Naive thymus-derived CD4-positive, alpha-beta T cell (primary cell): ENCODE measurements around the gene HMGB2. TPM values are rescaled to one million over a fixed set of nuclear protein-coding genes. Genes with fewer than 3 reads are reported as not detected.

Source experiments
- ATAC-seq: fragments of 150-1000 bp; cut with Tn5 transposase; 2 replicates; pipeline ENCODE4 v1.10.0; 2021; ENCODE audit warnings: mild to moderate bottlenecking, moderate library complexity
- CTCF ChIA-PET: fragments of 350-600 bp; sonication (Branson Sonifier 250); formaldehyde crosslinking; loops from one replicate; lab custom pipeline; 2021; ENCODE audit warnings: antibody characterized with exemption; lab: Charles Lee
- POLR2A ChIA-PET: fragments of 350-600 bp; sonication (Branson Sonifier 250); formaldehyde crosslinking; loops from one replicate; lab custom pipeline; 2021; ENCODE audit warnings: antibody characterized with exemption, inconsistent platforms; lab: Charles Lee
- DNase-seq, 9 donors: peaks; one replicate each; pipeline versions ENCODE4 v3.0.0 to v3.0.0-alpha.2; 2020 to 2022; ENCODE audit warnings: mixed read lengths in 1 of 9
- H3K27ac ChIP-seq: one replicate; pipeline ENCODE4 v1.7.0; 2013; ENCODE audit warnings: mild to moderate bottlenecking, low read depth, low read length, moderate library complexity
- H3K27me3 ChIP-seq, 2 donors: one replicate each; pipeline ENCODE4 v1.7.0; 2013; ENCODE audit warnings: low read length in 2 of 2, mild to moderate bottlenecking in 2 of 2, moderate library complexity in 2 of 2; ENCODE audit not compliant: control insufficient read depth in 2 of 2, insufficient read depth in 2 of 2
- H3K36me3 ChIP-seq, 3 experiments: 1 replicate in 2 of 3; 2 replicates in 1 of 3; pipeline ENCODE4 v1.7.0; 2013; ENCODE audit warnings: low read length in 3 of 3, mild to moderate bottlenecking in 3 of 3, moderate library complexity in 1 of 3; ENCODE audit not compliant: insufficient read depth in 3 of 3, control insufficient read depth in 2 of 3
- H3K4me1 ChIP-seq, 2 donors: one replicate each; pipeline ENCODE4 v1.7.0; 2013; ENCODE audit warnings: low read length in 2 of 2, mild to moderate bottlenecking in 2 of 2, moderate library complexity in 1 of 2; ENCODE audit not compliant: control insufficient read depth in 2 of 2, insufficient read depth in 2 of 2
- H3K4me3 ChIP-seq: 2 replicates; pipeline ENCODE4 v1.7.0; 2013; ENCODE audit warnings: mild to moderate bottlenecking, low read length
- H3K9me3 ChIP-seq, 3 experiments: 1 replicate in 2 of 3; 2 replicates in 1 of 3; pipeline ENCODE4 v1.7.0; 2013; ENCODE audit warnings: low read length in 3 of 3; ENCODE audit not compliant: control insufficient read depth in 2 of 3
- H3K27ac Mint-ChIP-seq, 9 donors: one replicate each; pipeline ENCODE4 v1.8.0; 2020 to 2022; ENCODE audit warnings: mixed read lengths in 9 of 9, mild to moderate bottlenecking in 8 of 9, moderate library complexity in 5 of 9, inconsistent platforms in 2 of 9
- H3K27me3 Mint-ChIP-seq, 5 donors: one replicate each; pipeline ENCODE4 v1.8.0; 2021 to 2022; ENCODE audit warnings: mixed read lengths in 5 of 5, mild to moderate bottlenecking in 1 of 5
- H3K36me3 Mint-ChIP-seq, 5 donors: one replicate each; pipeline ENCODE4 v1.8.0; 2020 to 2022; ENCODE audit warnings: mixed read lengths in 5 of 5, mild to moderate bottlenecking in 3 of 5, inconsistent platforms in 1 of 5
- H3K4me1 Mint-ChIP-seq, 7 donors: one replicate each; pipeline ENCODE4 v1.8.0; 2020 to 2022; ENCODE audit warnings: mixed read lengths in 7 of 7, mild to moderate bottlenecking in 3 of 7, inconsistent platforms in 1 of 7
- H3K4me3 Mint-ChIP-seq, 10 donors: one replicate each; pipeline ENCODE4 v1.8.0; 2020 to 2022; ENCODE audit warnings: mild to moderate bottlenecking in 10 of 10, mixed read lengths in 10 of 10, moderate library complexity in 6 of 10, inconsistent platforms in 2 of 10
- H3K9me3 Mint-ChIP-seq, 11 donors: one replicate each; pipeline ENCODE4 v1.8.0; 2020 to 2022; ENCODE audit warnings: mixed read lengths in 11 of 11, mild to moderate bottlenecking in 4 of 11, inconsistent platforms in 1 of 11, moderate library complexity in 1 of 11
- intact Hi-C, 2 donors: fragments of 100-400 bp; cut with micrococcal nuclease; formaldehyde crosslinking; loops; one replicate each; pipeline ENCODE4 v1.15.1; 2023
- polyA plus RNA-seq, 2 donors: library from polyadenylated mRNA; unstranded; fragments of 300-500 nt; fragmentation: Illumina TruSeq; gene quantifications; one replicate each; pipeline ENCODE4 v1.2.3, GENCODE V29; 2021
- total RNA-seq, 6 experiments: library from RNA in 5 of 6; stranded (reverse) in 5 of 6; gene quantifications; 1 replicate in 5 of 6; 2 replicates in 1 of 6; pipeline ENCODE4 v1.2.3 and lab custom pipeline; 2021 to 2026

Gene HMGB2
- total and polyA plus RNA-seq, 7 experiments from 2014 or later: 89.3 to 542 (median 143) TPM

DNA sequence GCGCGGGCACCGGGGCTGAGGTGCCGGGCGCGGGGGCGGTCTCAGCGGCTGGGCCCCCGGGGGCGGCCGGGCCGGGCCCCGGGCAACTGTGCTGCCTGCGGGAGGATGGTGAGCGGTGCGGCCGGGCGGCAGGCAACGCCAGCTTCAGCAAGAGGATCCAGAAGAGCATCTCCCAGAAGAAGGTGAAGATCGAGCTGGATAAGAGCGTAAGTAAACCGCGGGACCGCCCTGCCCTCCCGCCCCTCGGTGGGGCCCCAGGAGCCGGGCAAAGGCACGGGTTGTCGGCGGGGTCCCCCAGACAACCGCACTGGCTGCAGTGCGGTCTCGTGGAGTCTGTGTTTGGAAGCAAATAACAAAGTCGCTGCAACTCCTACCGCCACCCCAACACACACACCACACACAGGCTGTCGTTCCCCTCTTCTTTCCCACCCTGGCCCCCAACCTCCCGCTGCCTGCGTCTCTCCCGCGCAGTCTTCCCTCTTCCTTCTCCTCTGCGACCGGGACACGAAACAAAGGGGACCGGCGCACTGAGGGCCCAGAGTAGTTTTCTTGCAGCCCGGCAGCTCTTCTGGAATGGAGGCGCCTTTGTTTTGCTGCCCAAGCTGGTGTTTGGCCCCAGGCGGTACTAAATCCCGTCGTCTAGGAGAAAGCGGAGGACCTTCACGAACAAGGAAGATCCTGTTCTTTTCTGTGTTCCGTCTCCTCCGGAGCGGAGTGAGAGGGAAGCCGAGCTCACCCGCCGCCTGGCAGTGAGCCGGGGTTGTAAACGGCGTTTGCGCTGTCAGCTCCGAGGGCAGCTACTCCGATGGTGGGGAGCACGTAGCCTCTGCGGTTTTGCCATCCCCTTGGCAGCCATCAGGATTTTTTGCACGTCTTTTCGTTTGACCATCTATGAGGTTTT is 37.4 kb upstream of the HMGB2 start:
- Histone ChIP-seq H3K27me3 (peaks cover 0 to 10% of the 10 kb centered on the region in 2 donors), H3K4me3 (peak overlapping the region; percentile 99), H3K27ac (no peak overlapping the region), H3K9me3 (no peaks in the 10 kb centered on the region), H3K4me1 (peaks cover 5 to 20% of the 10 kb centered on the region in 2 donors), H3K36me3 (peaks cover 0 to 3% (median 0%) of the 10 kb centered on the region in 3 experiments)
- H3K36me3 Mint-ChIP-seq: peaks cover 0 to 17% (median 0%) of the 10 kb centered on the region in 5 donors
- peaks cover 14 to 40% (median 18%) of the 10 kb centered on the region in 7 donors for H3K4me1 Mint-ChIP-seq
- peak; percentile 26 to 50 (median 44) for DNase-seq
- ChIA-PET POLR2A (interaction anchor here (1.0 to 9.4 kb wide), 3 partner anchors 39 to 913 kb away, joined by 3 to 209 read pairs (median 3); partner anchors contain the start of gene HMGB2), CTCF (interaction anchor here (0.5 to 2.4 kb wide), 2 partner anchors 14 to 38 kb away, joined by 5 to 8 read pairs; partner anchors contain the start of gene HMGB2)
- peak overlapping the region; percentile 89 to 98 (median 94) for H3K4me3 Mint-ChIP-seq
- no peak for ATAC-seq
- peaks cover 0 to 3% (median 0%) of the 10 kb centered on the region in 11 donors for H3K9me3 Mint-ChIP-seq
- intact Hi-C loops: loop anchor here (1.0 to 5.0 kb wide), 4 partner anchors 8 to 1151 kb away; partner anchors contain the start of gene HPGD (in 1 of the 2)
- peaks cover 2 to 34% (median 17%) of the 10 kb centered on the region in 5 donors for H3K27me3 Mint-ChIP-seq
- peak overlapping the region in 8 of 9 donors; percentile 9 to 91 (median 78) for H3K27ac Mint-ChIP-seq

DNA sequence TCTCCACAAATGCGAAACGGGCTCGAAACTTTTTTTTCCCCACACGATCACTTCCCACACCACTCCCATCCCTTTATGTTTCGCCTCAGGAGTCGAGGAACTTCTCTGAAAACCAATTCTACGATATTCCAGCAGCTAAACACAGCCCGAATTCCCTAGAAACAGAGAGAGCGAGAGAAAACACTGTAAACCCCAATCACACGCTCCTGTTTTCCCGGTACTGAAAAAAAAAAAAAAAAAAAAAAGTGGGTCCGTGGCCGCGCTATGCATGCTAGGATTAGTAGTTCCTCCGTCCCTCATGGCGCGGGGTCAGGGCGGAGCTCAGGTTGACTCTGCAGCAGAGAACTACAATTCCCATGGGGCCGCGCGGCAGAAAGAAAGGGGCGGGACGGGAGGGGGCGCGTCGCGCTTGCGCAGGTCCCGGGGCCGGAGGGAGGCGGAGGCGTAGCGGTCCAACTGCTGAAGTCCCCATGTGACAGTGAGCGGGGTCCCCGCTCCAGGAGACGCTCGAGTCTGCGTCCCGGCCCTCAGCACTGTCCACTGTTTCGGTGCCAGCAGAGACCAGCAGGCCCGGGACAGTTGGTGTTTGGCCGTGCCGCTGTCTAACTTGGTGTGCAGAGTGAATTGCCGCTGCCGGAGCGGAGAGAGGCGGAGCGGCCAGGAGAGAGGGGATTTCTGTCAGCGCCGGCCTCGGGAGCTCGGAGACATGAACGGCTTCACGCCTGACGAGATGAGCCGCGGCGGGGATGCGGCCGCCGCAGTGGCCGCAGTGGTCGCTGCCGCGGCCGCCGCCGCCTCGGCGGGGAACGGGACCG is 36.5 kb upstream of the HMGB2 start, which contains the start of gene SAP30:
Gene SAP30, plus strand, starts transcription at position 478 of the 815 bp plus-strand sequence. Its CDS starts 229 bp downstream, at position 707.
- peaks cover 2 to 29% (median 17%) of the 10 kb centered on the region in 5 donors for H3K27me3 Mint-ChIP-seq

DNA sequence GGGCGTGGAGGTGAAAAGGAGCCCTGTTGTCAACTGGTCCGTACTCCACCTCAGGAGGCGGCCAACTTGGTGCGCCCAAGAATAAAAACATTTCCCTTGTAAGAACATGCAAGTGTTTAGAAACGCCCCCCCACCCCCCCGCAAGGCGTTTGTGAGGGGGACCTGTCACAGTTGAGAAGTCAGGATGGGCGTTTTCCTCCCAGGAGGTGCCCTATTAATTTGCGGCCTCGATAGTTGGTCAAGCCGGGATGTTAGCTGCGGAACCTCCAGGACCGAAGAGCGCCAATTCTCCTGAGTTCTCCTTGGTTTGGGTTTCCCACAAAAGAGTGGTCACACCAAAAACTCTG is 35.9 kb upstream of the HMGB2 start:
- ATAC-seq (peak; percentile 37), DNase-seq (peak in 4 of 9 donors; percentile 14 to 78 (median 52))
- Histone ChIP-seq H3K36me3 (peaks cover 0 to 3% (median 0%) of the 10 kb centered on the region in 3 experiments), H3K9me3 (no peaks in the 10 kb centered on the region), H3K4me3 (peak overlapping the region; percentile 99), H3K4me1 (peaks cover 5 to 20% of the 10 kb centered on the region in 2 donors), H3K27ac (peak overlapping the region; percentile 82), H3K27me3 (peaks cover 0 to 10% of the 10 kb centered on the region in 2 donors)
- POLR2A ChIA-PET: interaction anchor here (0.8 to 9.4 kb wide), 6 partner anchors 12 to 914 kb away, joined by 3 to 209 read pairs (median 4); partner anchors contain the start of gene HMGB2
- Mint-ChIP-seq H3K9me3 (peaks cover 0 to 3% (median 0%) of the 10 kb centered on the region in 11 donors), H3K4me3 (peak overlapping the region; percentile 89 to 100 (median 98)), H3K4me1 (peaks cover 14 to 49% (median 23%) of the 10 kb centered on the region in 7 donors), H3K27me3 (peaks cover 2 to 26% (median 17%) of the 10 kb centered on the region in 5 donors), H3K36me3 (peaks cover 0 to 18% (median 0%) of the 10 kb centered on the region in 5 donors), H3K27ac (peak overlapping the region; percentile 55 to 99 (median 97))
- CTCF ChIA-PET: interaction anchor here (0.8 to 2.4 kb wide), 2 partner anchors 37 to 51 kb away, joined by 3 to 8 read pairs; partner anchors contain the start of gene HMGB2
- intact Hi-C loops: loop anchor here (1.0 to 5.0 kb wide), 5 partner anchors 36 to 1152 kb away; partner anchors contain the start of genes GALNT7 (in 2 of the 2), HMGB2 (in 2 of the 2), CEP44 (in 1 of the 2) and FBXO8 (in 1 of the 2)

More for the DNA sequence above, 36.5 kb upstream of the HMGB2 start, which contains the start of gene SAP30:
- H3K4me3 ChIP-seq: peak within 1 kb of the TSS; percentile 99
- H3K27ac ChIP-seq: peak within 1 kb of the TSS; percentile 82
- DNase-seq (peak; percentile 88 to 97 (median 91)), ATAC-seq (peak; percentile 91)
- H3K4me1 ChIP-seq: peaks cover 5 to 20% of the 10 kb centered on the region in 2 donors
- Mint-ChIP-seq H3K36me3 (peaks cover 0 to 14% (median 0%) of the 10 kb centered on the region in 5 donors), H3K4me3 (peak within 1 kb of the TSS; percentile 89 to 100 (median 98)), H3K9me3 (peaks cover 0 to 3% (median 0%) of the 10 kb centered on the region in 11 donors), H3K27ac (peak within 1 kb of the TSS; percentile 88 to 99 (median 97)), H3K4me1 (peaks cover 14 to 46% (median 18%) of the 10 kb centered on the region in 7 donors)
- ChIA-PET POLR2A (interaction anchor here (0.6 to 9.4 kb wide), 5 partner anchors 16 to 914 kb away, joined by 3 to 209 read pairs (median 3); partner anchors contain the start of gene HMGB2), CTCF (interaction anchor here (0.8 to 2.4 kb wide), 2 partner anchors 37 to 52 kb away, joined by 3 to 8 read pairs; partner anchors contain the start of gene HMGB2)
- no peaks in the 10 kb centered on the region for H3K9me3 ChIP-seq
- intact Hi-C loops: loop anchor here (1.0 to 5.0 kb wide), 6 partner anchors 9 to 1152 kb away; partner anchors contain the start of genes GALNT7 (in 2 of the 2), HMGB2 (in 2 of the 2), CEP44 (in 1 of the 2) and FBXO8 (in 1 of the 2)
- H3K27me3 ChIP-seq: peaks cover 0 to 10% of the 10 kb centered on the region in 2 donors
- H3K36me3 ChIP-seq: peaks cover 0 to 3% (median 0%) of the 10 kb centered on the region in 3 experiments

DNA sequence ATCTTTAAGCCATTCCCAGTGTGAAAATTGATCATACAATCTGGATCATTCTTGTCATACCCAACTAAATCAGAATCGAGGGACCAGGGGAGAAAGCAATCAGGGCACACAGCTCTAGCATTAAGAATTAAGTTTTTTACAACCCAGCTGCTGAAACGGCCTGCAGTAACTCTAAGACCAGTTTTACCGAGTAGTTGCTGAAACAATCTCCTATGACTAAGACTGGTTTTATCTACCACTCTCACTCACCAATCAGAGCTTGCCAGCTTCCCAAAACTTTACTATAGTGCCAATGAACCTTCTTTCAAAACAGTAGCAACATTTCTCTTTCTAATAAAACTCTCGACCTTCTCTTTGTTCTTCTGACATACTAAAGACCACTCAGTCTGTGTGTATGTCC is 33.8 kb upstream of the HMGB2 start:
- POLR2A ChIA-PET: interaction anchor here (9.4 kb wide), 1 partner anchor 35 kb away, joined by 209 read pairs; the partner anchor contains the start of gene HMGB2
- peaks cover 14 to 41% (median 19%) of the 10 kb centered on the region in 7 donors for H3K4me1 Mint-ChIP-seq
- Histone ChIP-seq H3K27ac (no peak overlapping the region), H3K36me3 (peaks cover 0 to 3% (median 0%) of the 10 kb centered on the region in 3 experiments), H3K9me3 (no peaks in the 10 kb centered on the region), H3K4me3 (no peak overlapping the region), H3K4me1 (peaks cover 5 to 17% of the 10 kb centered on the region in 2 donors), H3K27me3 (peaks cover 0 to 6% of the 10 kb centered on the region in 2 donors)
- CTCF ChIA-PET: interaction anchor here (2.5 kb wide), 1 partner anchor 49 kb away, joined by 10 read pairs; no protein-coding TSS in a partner anchor
- intact Hi-C loops: loop anchor here in 1 of 2 donors (2.0 kb wide), 2 partner anchors 15 to 117 kb away; no protein-coding TSS in a partner anchor
- no peak for ATAC-seq
- peak overlapping the region in 1 of 10 donors; percentile 100 for H3K4me3 Mint-ChIP-seq
- H3K36me3 Mint-ChIP-seq: peaks cover 0 to 15% (median 0%) of the 10 kb centered on the region in 5 donors
- DNase-seq: no peak
- H3K27me3 Mint-ChIP-seq: peaks cover 0 to 12% (median 9%) of the 10 kb centered on the region in 5 donors
- no peaks in the 10 kb centered on the region for H3K9me3 Mint-ChIP-seq
- H3K27ac Mint-ChIP-seq: peak overlapping the region in 1 of 9 donors; percentile 73

DNA sequence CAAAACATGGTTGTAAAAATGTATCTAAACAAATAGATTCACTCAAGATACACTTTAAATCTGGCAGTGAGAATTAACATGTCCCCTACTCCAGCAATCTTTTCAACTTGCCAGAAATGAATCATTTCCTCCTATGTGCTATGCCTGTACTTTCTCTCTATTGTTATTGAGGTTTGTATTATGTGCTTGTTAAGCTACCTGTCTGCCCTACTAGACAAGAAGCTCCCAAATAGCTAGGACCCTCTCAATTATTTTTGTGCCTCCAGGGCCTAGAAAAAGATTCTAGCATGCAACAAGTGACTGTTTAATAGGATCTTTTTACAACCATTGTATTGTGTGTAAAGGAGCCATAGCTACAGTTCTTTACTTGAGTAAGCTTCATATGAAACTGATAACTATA is 33.1 kb upstream of the HMGB2 start:
- intact Hi-C loops: loop anchor here in 1 of 2 donors (2.0 kb wide), 1 partner anchor 14 kb away; no protein-coding TSS in a partner anchor
- Histone ChIP-seq H3K36me3 (peaks cover 0 to 3% (median 0%) of the 10 kb centered on the region in 3 experiments), H3K4me1 (peaks cover 5 to 15% of the 10 kb centered on the region in 2 donors), H3K27ac (no peak overlapping the region), H3K27me3 (no peaks in the 10 kb centered on the region), H3K9me3 (no peaks in the 10 kb centered on the region), H3K4me3 (no peak overlapping the region)
- H3K36me3 Mint-ChIP-seq: peaks cover 0 to 15% (median 0%) of the 10 kb centered on the region in 5 donors
- peak overlapping the region in 1 of 9 donors; percentile 81 for H3K27ac Mint-ChIP-seq
- peak overlapping the region in 1 of 10 donors; percentile 100 for H3K4me3 Mint-ChIP-seq
- peaks cover 0 to 7% (median 6%) of the 10 kb centered on the region in 5 donors for H3K27me3 Mint-ChIP-seq
- POLR2A ChIA-PET: interaction anchor here (9.4 kb wide), 1 partner anchor 34 kb away, joined by 209 read pairs; the partner anchor contains the start of gene HMGB2
- DNase-seq (no peak), ATAC-seq (no peak)
- H3K9me3 Mint-ChIP-seq: no peaks in the 10 kb centered on the region
- CTCF ChIA-PET: interaction anchor here (0.7 to 2.5 kb wide), 2 partner anchors 49 to 53 kb away, joined by 3 to 10 read pairs; no protein-coding TSS in a partner anchor
- peaks cover 14 to 37% (median 19%) of the 10 kb centered on the region in 7 donors for H3K4me1 Mint-ChIP-seq
